A549 (cell line): ENCODE data around the gene ITPRIPL2. TPM values are rescaled to one million over a fixed set of nuclear protein-coding genes. Genes with fewer than 3 reads are reported as not detected.
A peak's percentile ranks its signal among the peaks of the same experiment; 100 is the strongest.

Experiments used
- ATAC-seq, 2 experiments: fragments of 200-7000 bp in 1 of 2; fragments of >200 bp in 1 of 2; cut with Nextera tagmentation in 1 of 2; cut with Tn5 transposase in 1 of 2; 3 replicates each; pipeline versions ENCODE4 v1.8.0 to v1.9.1; 2018 to 2020; ENCODE audit warnings: mild to moderate bottlenecking in 1 of 2, moderate library complexity in 1 of 2
- CTCF ChIA-PET: fragments of 300-600 bp; sonication (Branson Sonifier 250); formaldehyde crosslinking; extraction: SDS; loops from one replicate; lab custom pipeline; 2021; ENCODE audit warnings: antibody characterized with exemption, inconsistent platforms; lab: Yijun Ruan, JAX
- POLR2A ChIA-PET: fragments of 350-600 bp; formaldehyde crosslinking; extraction: SDS; loops from one replicate; lab custom pipeline; 2021; ENCODE audit warnings: antibody characterized with exemption, inconsistent platforms; lab: Yijun Ruan, JAX
- DNase-seq, 2 experiments: peaks; one replicate each; pipeline versions ENCODE4 v3.0.0 to v3.0.0-alpha.2; 2011 to 2016; ENCODE audit warnings: low read depth in 1 of 2, low spot score in 1 of 2
- FAIRE-seq: peaks from 2 replicates; lab custom pipeline; 2011; peaks lifted over from hg19 to GRCh38; lab: Jason Lieb, UNC
- H3K27ac ChIP-seq, 2 experiments: fragments of >200 bp; sonication (Bioruptor Twin); formaldehyde crosslinking; 3 replicates each; pipeline ENCODE4 v1.5.1; 2016 to 2017
- H3K4me1 ChIP-seq: fragments of >200 bp; sonication (Bioruptor Twin); formaldehyde crosslinking; 3 replicates; pipeline ENCODE4 v1.6.1; 2016
- H3K4me2 ChIP-seq: fragments of >200 bp; sonication (Bioruptor Twin); formaldehyde crosslinking; 3 replicates; pipeline ENCODE4 v1.6.1; 2016
- H3K4me3 ChIP-seq: fragments of >200 bp; sonication (Bioruptor Twin); formaldehyde crosslinking; 3 replicates; pipeline ENCODE4 v1.5.1; 2016
- H3K9me3 ChIP-seq: fragments of >200 bp; sonication (Bioruptor Twin); formaldehyde crosslinking; 3 replicates; pipeline ENCODE4 v1.6.1; 2016
- ATOH8 ChIP-seq: fragments of 250-450 bp; sonication (Bioruptor Pico); IDR thresholded peaks from 2 replicates; pipeline ENCODE4 v1.5.0; 2020; ENCODE audit warnings: low read depth, mild to moderate bottlenecking, moderate library complexity
- BHLHE40 ChIP-seq: IDR thresholded peaks from 2 replicates; pipeline ENCODE4 v1.6.1; 2012; ENCODE audit warnings: low read depth, low read length, inconsistent platforms
- CBX2 ChIP-seq: fragments of 200-600 bp; sonication (generic); IDR thresholded peaks from 2 replicates; pipeline ENCODE4 v1.6.1; 2016; ENCODE audit warnings: low read depth, mild to moderate bottlenecking, borderline replicate concordance
- CBX8 ChIP-seq: fragments of 200-600 bp; sonication (generic); IDR thresholded peaks from 2 replicates; pipeline ENCODE4 v1.6.1; 2016
- CEBPB ChIP-seq, 2 experiments: fragments of >200 bp in 1 of 2; sonication (Bioruptor Twin) in 1 of 2; formaldehyde crosslinking in 1 of 2; IDR thresholded peaks; 2 replicates each; pipeline ENCODE4 v1.6.1; 2012 to 2016
- EHF ChIP-seq: fragments of 250-450 bp; sonication (Bioruptor Pico); IDR thresholded peaks from 2 replicates; pipeline ENCODE4 v1.5.0; 2020; ENCODE audit warnings: mild to moderate bottlenecking
- ELK1 ChIP-seq: fragments of 150-350 bp; IDR thresholded peaks from 2 replicates; pipeline ENCODE4 v1.6.1; 2014; ENCODE audit warnings: low read depth, mild to moderate bottlenecking, low read length
- FOSB ChIP-seq: fragments of 250-450 bp; sonication (Bioruptor Pico); IDR thresholded peaks from 2 replicates; pipeline ENCODE4 v1.5.0; 2020; ENCODE audit warnings: mild to moderate bottlenecking, moderate library complexity
- FOXS1 ChIP-seq: fragments of 250-450 bp; sonication (Bioruptor Pico); IDR thresholded peaks from 2 replicates; pipeline ENCODE4 v1.5.0; 2020; ENCODE audit warnings: mild to moderate bottlenecking, moderate library complexity
- GATA3 ChIP-seq: IDR thresholded peaks from 2 replicates; pipeline ENCODE4 v1.6.1; 2012; ENCODE audit warnings: borderline replicate concordance
- HES2 ChIP-seq: fragments of >200 bp; sonication (Bioruptor Twin); formaldehyde crosslinking; IDR thresholded peaks from 2 replicates; pipeline ENCODE4 v1.6.1; 2016
- HOXB13 ChIP-seq: fragments of 250-450 bp; sonication (Bioruptor Pico); IDR thresholded peaks from 2 replicates; pipeline ENCODE4 v1.5.0; 2020; ENCODE audit warnings: low read depth, mild to moderate bottlenecking, moderate library complexity
- KDM1A ChIP-seq: fragments of 200-600 bp; sonication (generic); IDR thresholded peaks from 2 replicates; pipeline ENCODE4 v1.6.1; 2016; ENCODE audit warnings: low read depth, mild to moderate bottlenecking
- MAFK ChIP-seq: fragments of 450-650 bp; IDR thresholded peaks from 2 replicates; pipeline ENCODE4 v1.6.1; 2014; ENCODE audit not compliant: partially characterized antibody
- NPAS2 ChIP-seq: fragments of 250-450 bp; sonication (Bioruptor Pico); IDR thresholded peaks from 2 replicates; pipeline ENCODE4 v1.8.0; 2022; ENCODE audit warnings: mild to moderate bottlenecking, moderate library complexity, borderline replicate concordance
- POLR2AphosphoS2 ChIP-seq: conservative IDR thresholded peaks from 2 replicates; pipeline ENCODE4 v1.6.1; 2012; ENCODE audit warnings: low read length, improper control_type of control experiment, inconsistent platforms
- RCOR1 ChIP-seq: fragments of 150-350 bp; IDR thresholded peaks from 2 replicates; pipeline ENCODE4 v1.6.1; 2014; ENCODE audit warnings: antibody characterized with exemption, low read length, low read depth
- RNF2 ChIP-seq: fragments of 200-600 bp; sonication (generic); IDR thresholded peaks from 2 replicates; pipeline ENCODE4 v1.6.1; 2016; ENCODE audit warnings: low read depth, mild to moderate bottlenecking, antibody characterized with exemption, moderate library complexity, borderline replicate concordance
- SMC3 ChIP-seq: fragments of >200 bp; sonication (Bioruptor Twin); formaldehyde crosslinking; IDR thresholded peaks from 3 replicates; pipeline ENCODE4 v1.6.1; 2018; ENCODE audit warnings: inconsistent platforms
- TP53 ChIP-seq: fragments of 250-450 bp; sonication (Bioruptor Pico); IDR thresholded peaks from 2 replicates; pipeline ENCODE4 v1.5.0; 2021; ENCODE audit warnings: mild to moderate bottlenecking, moderate library complexity
- ZFP36 ChIP-seq: fragments of 450-650 bp; IDR thresholded peaks from 2 replicates; pipeline ENCODE4 v1.6.1; 2014; ENCODE audit warnings: borderline replicate concordance; ENCODE audit not compliant: partially characterized antibody
- ZSCAN20 ChIP-seq: fragments of 250-450 bp; sonication (Bioruptor Pico); IDR thresholded peaks from 2 replicates; pipeline ENCODE4 v1.8.0; 2022; ENCODE audit warnings: mild to moderate bottlenecking, moderate library complexity
- WGBS: methylation state at CpG from one replicate; pipeline ENCODE4 v1.1.6; 2017; ENCODE audit errors: missing lambda C conversion rate; 5-methylcytosine and 5-hydroxymethylcytosine counted together
- polyA plus RNA-seq, 4 experiments: library from polyadenylated mRNA; depleted of rRNA in 3 of 4; stranded (reverse); fragments of >200 nt; fragmentation: RNase III in 1 of 4; extraction: RNeasy Plus Mini Kit Qiagen cat#74134 plus additional on column Dnase treatment in 1 of 4; gene quantifications; 2 replicates in 3 of 4; 3 replicates in 1 of 4; pipeline ENCODE4 v1.2.3, GENCODE V29; 2011 to 2017
- TF ChIP-seq, protein P1 (sequence below): fragments of 450-650 bp; IDR thresholded peaks from 2 replicates; pipeline ENCODE4 v1.6.1; 2014; ENCODE audit warnings: antibody characterized with exemption
- TF ChIP-seq, protein P2 (sequence below): fragments of 250-450 bp; sonication (Bioruptor Pico); IDR thresholded peaks from 2 replicates; pipeline ENCODE4 v1.5.0; 2021; ENCODE audit warnings: mild to moderate bottlenecking, moderate library complexity, borderline replicate concordance
- TF ChIP-seq, protein P3 (sequence below): IDR thresholded peaks from 2 replicates; pipeline ENCODE4 v1.6.1; 2012

The ITPRIPL2 gene
- polyA plus RNA-seq, 2 of the 4 experiments (the other 2 are of a cell fraction) = 15.5 to 17.5 TPM

- H3K4me2 ChIP-seq = no peak overlapping the region
- H3K9me3 ChIP-seq = peaks cover 16% of the 10 kb centered on the region
- no peak for FAIRE-seq
- DNase-seq = no peak
- peaks cover 45% of the 10 kb centered on the region for H3K4me1 ChIP-seq
- TF ChIP-seq HES2 (no peak), EHF (CRISPR knock-in tag) (no peak), GATA3 (no peak), POLR2AphosphoS2 (no peak), HOXB13 (no peak), ELK1 (no peak), NPAS2 (CRISPR knock-in tag) (no peak), FOSB (CRISPR knock-in tag) (no peak), ZFP36 (no peak), CBX8 (no peak), SMC3 (no peak), RCOR1 (no peak), MAFK (no peak), TP53 (CRISPR knock-in tag) (no peak), CEBPB (IDR thresholded peaks at IDR 0.05) (no peak), CBX2 (no peak), ATOH8 (CRISPR knock-in tag) (no peak)
- TF ChIP-seq, protein P1, sequence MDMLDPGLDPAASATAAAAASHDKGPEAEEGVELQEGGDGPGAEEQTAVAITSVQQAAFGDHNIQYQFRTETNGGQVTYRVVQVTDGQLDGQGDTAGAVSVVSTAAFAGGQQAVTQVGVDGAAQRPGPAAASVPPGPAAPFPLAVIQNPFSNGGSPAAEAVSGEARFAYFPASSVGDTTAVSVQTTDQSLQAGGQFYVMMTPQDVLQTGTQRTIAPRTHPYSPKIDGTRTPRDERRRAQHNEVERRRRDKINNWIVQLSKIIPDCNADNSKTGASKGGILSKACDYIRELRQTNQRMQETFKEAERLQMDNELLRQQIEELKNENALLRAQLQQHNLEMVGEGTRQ = no peak
- TF ChIP-seq, protein P2, sequence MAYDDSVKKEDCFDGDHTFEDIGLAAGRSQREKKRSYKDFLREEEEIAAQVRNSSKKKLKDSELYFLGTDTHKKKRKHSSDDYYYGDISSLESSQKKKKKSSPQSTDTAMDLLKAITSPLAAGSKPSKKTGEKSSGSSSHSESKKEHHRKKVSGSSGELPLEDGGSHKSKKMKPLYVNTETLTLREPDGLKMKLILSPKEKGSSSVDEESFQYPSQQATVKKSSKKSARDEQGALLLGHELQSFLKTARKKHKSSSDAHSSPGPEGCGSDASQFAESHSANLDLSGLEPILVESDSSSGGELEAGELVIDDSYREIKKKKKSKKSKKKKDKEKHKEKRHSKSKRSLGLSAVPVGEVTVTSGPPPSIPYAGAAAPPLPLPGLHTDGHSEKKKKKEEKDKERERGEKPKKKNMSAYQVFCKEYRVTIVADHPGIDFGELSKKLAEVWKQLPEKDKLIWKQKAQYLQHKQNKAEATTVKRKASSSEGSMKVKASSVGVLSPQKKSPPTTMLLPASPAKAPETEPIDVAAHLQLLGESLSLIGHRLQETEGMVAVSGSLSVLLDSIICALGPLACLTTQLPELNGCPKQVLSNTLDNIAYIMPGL = no peak
- TF ChIP-seq, protein P3, sequence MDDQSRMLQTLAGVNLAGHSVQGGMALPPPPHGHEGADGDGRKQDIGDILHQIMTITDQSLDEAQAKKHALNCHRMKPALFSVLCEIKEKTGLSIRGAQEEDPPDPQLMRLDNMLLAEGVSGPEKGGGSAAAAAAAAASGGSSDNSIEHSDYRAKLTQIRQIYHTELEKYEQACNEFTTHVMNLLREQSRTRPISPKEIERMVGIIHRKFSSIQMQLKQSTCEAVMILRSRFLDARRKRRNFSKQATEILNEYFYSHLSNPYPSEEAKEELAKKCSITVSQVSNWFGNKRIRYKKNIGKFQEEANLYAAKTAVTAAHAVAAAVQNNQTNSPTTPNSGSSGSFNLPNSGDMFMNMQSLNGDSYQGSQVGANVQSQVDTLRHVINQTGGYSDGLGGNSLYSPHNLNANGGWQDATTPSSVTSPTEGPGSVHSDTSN = no peak
- 93% methylated on average over 3 of the region's 3 CpGs for WGBS
- H3K27ac ChIP-seq = no peak overlapping the region
- H3K4me3 ChIP-seq = no peak overlapping the region
- ChIA-PET CTCF (interaction anchor here (0.7 to 2.7 kb wide), 5 partner anchors 8 to 41 kb away, joined by 3 to 8 read pairs (median 3); no protein-coding TSS in a partner anchor), POLR2A (interaction anchor here (1.4 kb wide), 1 partner anchor 33 kb away, joined by 3 read pairs; no protein-coding TSS in a partner anchor)
- no peak for ATAC-seq
Measured at GRCh38 chr16:19127205-19127604, 13.4 kb downstream of the ITPRIPL2 start.

GRCh38 chr16:19127674-19128131 is 13.9 kb downstream of the ITPRIPL2 start:
- no peak overlapping the region for H3K4me3 ChIP-seq
- TF ChIP-seq BHLHE40 (no peak), CBX2 (no peak), HES2 (no peak), HOXB13 (no peak), ZFP36 (no peak), RCOR1 (no peak), KDM1A (no peak), ZSCAN20 (CRISPR knock-in tag) (no peak), FOXS1 (CRISPR knock-in tag) (no peak), RNF2 (no peak)
- TF ChIP-seq, all 56 proteins: peak for 0
- Histone ChIP-seq H3K4me1 (peaks cover 45% of the 10 kb centered on the region), H3K4me2 (no peak overlapping the region), H3K9me3 (peaks cover 16% of the 10 kb centered on the region), H3K27ac (0 out of 6 replicates have a peak overlapping the region, but pooled peaks of 1 of the 2 experiments have one; percentile 8)
- FAIRE-seq (no peak), DNase-seq (no peak), ATAC-seq (no peak)
- ChIA-PET POLR2A (interaction anchor here (1.4 kb wide), 1 partner anchor 33 kb away, joined by 3 read pairs; no protein-coding TSS in a partner anchor), CTCF (interaction anchor here (0.6 to 2.7 kb wide), 3 partner anchors 9 to 285 kb away, joined by 3 to 7 read pairs (median 3); no protein-coding TSS in a partner anchor)
- 86% methylated on average over 3 of the region's 3 CpGs for WGBS
